Natural killer cell (primary cell): ENCODE measurements around the gene CBX4. TPM values are rescaled to one million over a fixed set of nuclear protein-coding genes. Genes with fewer than 3 reads are reported as not detected.

Experiments
- ATAC-seq, 3 donors: fragments of 150-1000 bp in 2 of 3; fragments of 200-7000 bp in 1 of 3; cut with Tn5 transposase; 1 replicate in 1 of 3; 2 replicates in 2 of 3; pipeline ENCODE4 v1.10.0; 2021; ENCODE audit warnings: mild to moderate bottlenecking in 2 of 3, moderate library complexity in 2 of 3
- DNase-seq, 2 donors: peaks; one replicate each; pipeline versions ENCODE4 v3.0.0 to v3.0.0-alpha.2; 2013 to 2021; ENCODE audit warnings: mixed read lengths in 1 of 2
- H3K27ac ChIP-seq: one replicate; pipeline ENCODE4 v1.5.1; 2013; ENCODE audit warnings: mild to moderate bottlenecking, low read length
- H3K27me3 ChIP-seq: one replicate; pipeline ENCODE4 v1.6.1; 2013; ENCODE audit warnings: low read length; ENCODE audit not compliant: control insufficient read depth, insufficient read depth
- H3K36me3 ChIP-seq: one replicate; pipeline ENCODE4 v1.6.1; 2013; ENCODE audit warnings: low read length; ENCODE audit not compliant: control insufficient read depth, insufficient read depth
- H3K4me1 ChIP-seq: one replicate; pipeline ENCODE4 v1.6.1; 2013; ENCODE audit warnings: low read length; ENCODE audit not compliant: control insufficient read depth, insufficient read depth
- H3K4me3 ChIP-seq: one replicate; pipeline ENCODE4 v1.5.1; 2013; ENCODE audit warnings: low read length
- H3K9me3 ChIP-seq: one replicate; pipeline ENCODE4 v1.6.1; 2013; ENCODE audit warnings: low read length; ENCODE audit not compliant: control insufficient read depth, insufficient read depth
- H3K27ac Mint-ChIP-seq, 2 donors: one replicate each; pipeline ENCODE4 v1.8.0; 2022; ENCODE audit warnings: mild to moderate bottlenecking in 2 of 2, mixed read lengths in 2 of 2, moderate library complexity in 1 of 2
- H3K27me3 Mint-ChIP-seq, 2 donors: one replicate each; pipeline ENCODE4 v1.8.0; 2022; ENCODE audit warnings: low read depth in 2 of 2, mixed read lengths in 2 of 2
- H3K36me3 Mint-ChIP-seq: one replicate; pipeline ENCODE4 v1.8.0; 2022; ENCODE audit warnings: mixed read lengths
- H3K4me1 Mint-ChIP-seq, 2 donors: one replicate each; pipeline ENCODE4 v1.8.0; 2022; ENCODE audit warnings: mixed read lengths in 2 of 2
- H3K4me3 Mint-ChIP-seq: one replicate; pipeline ENCODE4 v1.8.0; 2022; ENCODE audit warnings: mild to moderate bottlenecking, moderate library complexity, mixed read lengths
- H3K9me3 Mint-ChIP-seq, 2 donors: one replicate each; pipeline ENCODE4 v1.8.0; 2022; ENCODE audit warnings: mixed read lengths in 2 of 2
- CTCF ChIP-seq: fragments of 200-600 bp; IDR thresholded peaks from one replicate; pipeline ENCODE4 v1.8.0; 2022; ENCODE audit warnings: antibody characterized with exemption
- WGBS: methylation state at CpG from one replicate; pipeline ENCODE4 v1.1.7; 2013; ENCODE audit warnings: missing lambda C conversion rate; ENCODE audit not compliant: insufficient coverage; 5-methylcytosine and 5-hydroxymethylcytosine counted together
- intact Hi-C: fragments of 100-400 bp; cut with micrococcal nuclease; formaldehyde crosslinking; loops from one replicate; pipeline ENCODE4 v1.14.2; 2022
- total RNA-seq, 4 donors: library from RNA; stranded (reverse); fragments of 120-200 nt in 1 of 4; gene quantifications; one replicate each; pipeline versions ENCODE4 v1.2.3 to v1.2.4, GENCODE V29; 2013 to 2022

Gene CBX4
- total RNA-seq, 3 donors from 2014 or later (not counting 1 experiment from before 2014, with no cell fraction given): 147 to 220 (median 217) TPM

- DNase-seq: peak in 1 of 2 donors; percentile 58
- TF ChIP-seq CTCF: no peak
- peaks cover 43% of the 10 kb centered on the region for H3K27me3 ChIP-seq
- H3K4me1 ChIP-seq: peaks cover 85% of the 10 kb centered on the region
- ATAC-seq: no peak
- H3K4me3 ChIP-seq: no peak overlapping the region
- intact Hi-C loops: loop anchor here (5.0 kb wide), 1 partner anchor 94 kb away; no protein-coding TSS in a partner anchor
- no peaks in the 10 kb centered on the region for H3K9me3 ChIP-seq
- H3K9me3 Mint-ChIP-seq: no peaks in the 10 kb centered on the region
- WGBS: 3% methylated on average over 19 of the region's 19 CpGs
- peaks cover 2% of the 10 kb centered on the region for H3K36me3 ChIP-seq
- peaks cover 35 to 50% of the 10 kb centered on the region in 2 donors for H3K4me1 Mint-ChIP-seq
- H3K27me3 Mint-ChIP-seq: peaks cover 12 to 22% of the 10 kb centered on the region in 2 donors
- H3K27ac ChIP-seq: no peak overlapping the region
- H3K4me3 Mint-ChIP-seq: peak overlapping the region; percentile 94
- no peaks in the 10 kb centered on the region for H3K36me3 Mint-ChIP-seq
- peak overlapping the region in 1 of 2 donors; percentile 96 for H3K27ac Mint-ChIP-seq
Measured at GRCh38 chr17:79840989-79841286, 1.7 kb upstream of the CBX4 start.

- H3K36me3 Mint-ChIP-seq: no peaks in the 10 kb centered on the region
- peaks cover 41% of the 10 kb centered on the region for H3K27me3 ChIP-seq
- peaks cover 12 to 21% of the 10 kb centered on the region in 2 donors for H3K27me3 Mint-ChIP-seq
- peak; percentile 59 to 70 for DNase-seq
- TF ChIP-seq CTCF: peak; percentile 53
- peaks cover 86% of the 10 kb centered on the region for H3K4me1 ChIP-seq
- peaks cover 5% of the 10 kb centered on the region for H3K36me3 ChIP-seq
- 7% methylated on average over 74 of the region's 74 CpGs for whole genome bisulfite sequencing
- H3K27ac ChIP-seq: no peak overlapping the region
- peak overlapping the region in 1 of 2 donors; percentile 96 for H3K27ac Mint-ChIP-seq
- no peaks in the 10 kb centered on the region for H3K9me3 Mint-ChIP-seq
- peaks cover 35 to 50% of the 10 kb centered on the region in 2 donors for H3K4me1 Mint-ChIP-seq
- H3K4me3 Mint-ChIP-seq: peak overlapping the region; percentile 94
- peak overlapping the region; percentile 4 for H3K4me3 ChIP-seq
- intact Hi-C loops: loop anchor here (5.0 kb wide), 1 partner anchor 93 kb away; no protein-coding TSS in a partner anchor
- peak in 2 of 3 donors; percentile 11 to 14 for ATAC-seq
- no peaks in the 10 kb centered on the region for H3K9me3 ChIP-seq
Measured at GRCh38 chr17:79840269-79840988, 1.2 kb upstream of the CBX4 start.

GRCh38 chr17:79838522-79839274 lies 542 bp downstream of the CBX4 start:
- peak overlapping the region; percentile 67 for H3K27ac ChIP-seq
- ATAC-seq: peak; percentile 13 to 33 (median 16)
- WGBS: under 1% methylated on average over 49 of the region's 67 CpGs
- peaks cover 16% of the 10 kb centered on the region for H3K36me3 ChIP-seq
- no peaks in the 10 kb centered on the region for H3K36me3 Mint-ChIP-seq
- no peaks in the 10 kb centered on the region for H3K9me3 ChIP-seq
- H3K4me3 ChIP-seq: peak overlapping the region; percentile 82
- peak overlapping the region; percentile 87 to 96 for H3K27ac Mint-ChIP-seq
- H3K4me1 ChIP-seq: peaks cover 70% of the 10 kb centered on the region
- peaks cover 12 to 20% of the 10 kb centered on the region in 2 donors for H3K27me3 Mint-ChIP-seq
- no peaks in the 10 kb centered on the region for H3K9me3 Mint-ChIP-seq
- intact Hi-C loops: loop anchor here (2.0 kb wide), 1 partner anchor 42 kb away; the partner anchor contains the start of gene CBX8
- peak overlapping the region; percentile 94 for H3K4me3 Mint-ChIP-seq
- no peak for TF ChIP-seq CTCF
- H3K4me1 Mint-ChIP-seq: peaks cover 35 to 59% of the 10 kb centered on the region in 2 donors
- H3K27me3 ChIP-seq: peaks cover 33% of the 10 kb centered on the region
- peak; percentile 47 to 75 for DNase-seq
